H1 (cell line): ENCODE data around the gene GLRX. TPM values are rescaled to one million over a fixed set of nuclear protein-coding genes. Genes with fewer than 3 reads are reported as not detected.

Experiments used
- BACH1 ChIP-seq: IDR thresholded peaks from 2 replicates; pipeline ENCODE4 v1.6.1; 2012; ENCODE audit warnings: low read length, improper control_type of control experiment
- NANOG ChIP-seq: IDR thresholded peaks from 2 replicates; pipeline ENCODE4 v1.6.1; 2011; ENCODE audit warnings: low read length, low read depth, mild to moderate bottlenecking, inconsistent platforms; ENCODE audit not compliant: insufficient read depth, poor library complexity, severe bottlenecking
- RAD21 ChIP-seq, 2 experiments: IDR thresholded peaks in 1 of 2; conservative IDR thresholded peaks in 1 of 2; 2 replicates each; pipeline ENCODE4 v1.6.1; 2011; ENCODE audit warnings: low read depth in 2 of 2, low read length in 2 of 2, improper control_type of control experiment in 1 of 2, inconsistent platforms in 1 of 2, mild to moderate bottlenecking in 1 of 2, moderate library complexity in 1 of 2
- RNF2 ChIP-seq: fragments of 200-900, 300-1000 bp; sonication (generic); IDR thresholded peaks from 2 replicates; pipeline ENCODE4 v1.7.1; 2016; ENCODE audit warnings: borderline replicate concordance, low read depth, mild to moderate bottlenecking, antibody characterized with exemption, low read length; ENCODE audit not compliant: poor library complexity, severe bottlenecking; ENCODE audit errors: missing control alignments
- ZNF274 ChIP-seq: IDR thresholded peaks from 2 replicates; pipeline ENCODE4 v1.7.0; 2012; ENCODE audit warnings: low read length, borderline replicate concordance; ENCODE audit errors: extremely low read depth
- polyA plus RNA-seq, 7 experiments: library from polyadenylated mRNA; depleted of rRNA in 3 of 7; stranded (reverse) in 5 of 7; unstranded in 2 of 7; fragments of >200 nt in 5 of 7; fragments of 200-250 nt in 2 of 7; gene quantifications; 1 replicate in 5 of 7; 2 replicates in 1 of 7; 4 replicates in 1 of 7; pipeline versions ENCODE4 v1.2.1 to v1.2.3, GENCODE V29; 2011 to 2013; ENCODE audit warnings: missing spikeins in 2 of 7, mixed read lengths in 2 of 7
- total RNA-seq: library from RNA; stranded (reverse); fragmentation: NEBNext Ultra II Directional; extraction: Animal tissue kit (Norgen Biotek cat#: 25700); gene quantifications from 2 replicates; pipeline ENCODE4 v1.2.1, GENCODE V29; 2021
- TF ChIP-seq, protein P1 (sequence below): fragments of 300-600 bp; sonication (generic); IDR thresholded peaks from 2 replicates; pipeline ENCODE4 v1.7.1; 2012; ENCODE audit warnings: low read length, moderate library complexity, mild to moderate bottlenecking, inconsistent platforms; ENCODE audit not compliant: insufficient replicate concordance

Gene GLRX
- total and polyA plus RNA-seq, 2 of the 8 experiments (the other 6 are each of a cell fraction or from before 2014, with no cell fraction given) = 22.9 to 31.2 TPM

DNA sequence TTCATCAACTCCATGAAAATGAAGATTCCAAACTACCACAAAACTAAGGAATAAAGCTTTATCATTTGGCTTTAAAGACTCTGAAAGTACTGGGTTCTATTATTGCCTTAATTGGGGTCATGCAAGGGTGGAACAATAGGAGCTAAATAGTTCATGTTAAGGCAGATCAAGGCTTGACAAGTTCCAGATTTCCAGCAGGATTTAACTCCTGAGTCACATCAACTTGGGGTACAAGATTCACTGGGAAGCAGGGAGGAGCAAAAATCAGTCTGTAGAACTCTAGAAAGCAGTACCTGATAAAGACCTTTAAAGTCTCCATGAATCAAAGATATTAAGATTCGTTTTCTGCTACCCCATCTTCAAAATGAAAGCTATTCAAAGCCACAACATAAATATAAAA is 41.9 kb upstream of the GLRX start (continued):
- TF ChIP-seq, protein P1, sequence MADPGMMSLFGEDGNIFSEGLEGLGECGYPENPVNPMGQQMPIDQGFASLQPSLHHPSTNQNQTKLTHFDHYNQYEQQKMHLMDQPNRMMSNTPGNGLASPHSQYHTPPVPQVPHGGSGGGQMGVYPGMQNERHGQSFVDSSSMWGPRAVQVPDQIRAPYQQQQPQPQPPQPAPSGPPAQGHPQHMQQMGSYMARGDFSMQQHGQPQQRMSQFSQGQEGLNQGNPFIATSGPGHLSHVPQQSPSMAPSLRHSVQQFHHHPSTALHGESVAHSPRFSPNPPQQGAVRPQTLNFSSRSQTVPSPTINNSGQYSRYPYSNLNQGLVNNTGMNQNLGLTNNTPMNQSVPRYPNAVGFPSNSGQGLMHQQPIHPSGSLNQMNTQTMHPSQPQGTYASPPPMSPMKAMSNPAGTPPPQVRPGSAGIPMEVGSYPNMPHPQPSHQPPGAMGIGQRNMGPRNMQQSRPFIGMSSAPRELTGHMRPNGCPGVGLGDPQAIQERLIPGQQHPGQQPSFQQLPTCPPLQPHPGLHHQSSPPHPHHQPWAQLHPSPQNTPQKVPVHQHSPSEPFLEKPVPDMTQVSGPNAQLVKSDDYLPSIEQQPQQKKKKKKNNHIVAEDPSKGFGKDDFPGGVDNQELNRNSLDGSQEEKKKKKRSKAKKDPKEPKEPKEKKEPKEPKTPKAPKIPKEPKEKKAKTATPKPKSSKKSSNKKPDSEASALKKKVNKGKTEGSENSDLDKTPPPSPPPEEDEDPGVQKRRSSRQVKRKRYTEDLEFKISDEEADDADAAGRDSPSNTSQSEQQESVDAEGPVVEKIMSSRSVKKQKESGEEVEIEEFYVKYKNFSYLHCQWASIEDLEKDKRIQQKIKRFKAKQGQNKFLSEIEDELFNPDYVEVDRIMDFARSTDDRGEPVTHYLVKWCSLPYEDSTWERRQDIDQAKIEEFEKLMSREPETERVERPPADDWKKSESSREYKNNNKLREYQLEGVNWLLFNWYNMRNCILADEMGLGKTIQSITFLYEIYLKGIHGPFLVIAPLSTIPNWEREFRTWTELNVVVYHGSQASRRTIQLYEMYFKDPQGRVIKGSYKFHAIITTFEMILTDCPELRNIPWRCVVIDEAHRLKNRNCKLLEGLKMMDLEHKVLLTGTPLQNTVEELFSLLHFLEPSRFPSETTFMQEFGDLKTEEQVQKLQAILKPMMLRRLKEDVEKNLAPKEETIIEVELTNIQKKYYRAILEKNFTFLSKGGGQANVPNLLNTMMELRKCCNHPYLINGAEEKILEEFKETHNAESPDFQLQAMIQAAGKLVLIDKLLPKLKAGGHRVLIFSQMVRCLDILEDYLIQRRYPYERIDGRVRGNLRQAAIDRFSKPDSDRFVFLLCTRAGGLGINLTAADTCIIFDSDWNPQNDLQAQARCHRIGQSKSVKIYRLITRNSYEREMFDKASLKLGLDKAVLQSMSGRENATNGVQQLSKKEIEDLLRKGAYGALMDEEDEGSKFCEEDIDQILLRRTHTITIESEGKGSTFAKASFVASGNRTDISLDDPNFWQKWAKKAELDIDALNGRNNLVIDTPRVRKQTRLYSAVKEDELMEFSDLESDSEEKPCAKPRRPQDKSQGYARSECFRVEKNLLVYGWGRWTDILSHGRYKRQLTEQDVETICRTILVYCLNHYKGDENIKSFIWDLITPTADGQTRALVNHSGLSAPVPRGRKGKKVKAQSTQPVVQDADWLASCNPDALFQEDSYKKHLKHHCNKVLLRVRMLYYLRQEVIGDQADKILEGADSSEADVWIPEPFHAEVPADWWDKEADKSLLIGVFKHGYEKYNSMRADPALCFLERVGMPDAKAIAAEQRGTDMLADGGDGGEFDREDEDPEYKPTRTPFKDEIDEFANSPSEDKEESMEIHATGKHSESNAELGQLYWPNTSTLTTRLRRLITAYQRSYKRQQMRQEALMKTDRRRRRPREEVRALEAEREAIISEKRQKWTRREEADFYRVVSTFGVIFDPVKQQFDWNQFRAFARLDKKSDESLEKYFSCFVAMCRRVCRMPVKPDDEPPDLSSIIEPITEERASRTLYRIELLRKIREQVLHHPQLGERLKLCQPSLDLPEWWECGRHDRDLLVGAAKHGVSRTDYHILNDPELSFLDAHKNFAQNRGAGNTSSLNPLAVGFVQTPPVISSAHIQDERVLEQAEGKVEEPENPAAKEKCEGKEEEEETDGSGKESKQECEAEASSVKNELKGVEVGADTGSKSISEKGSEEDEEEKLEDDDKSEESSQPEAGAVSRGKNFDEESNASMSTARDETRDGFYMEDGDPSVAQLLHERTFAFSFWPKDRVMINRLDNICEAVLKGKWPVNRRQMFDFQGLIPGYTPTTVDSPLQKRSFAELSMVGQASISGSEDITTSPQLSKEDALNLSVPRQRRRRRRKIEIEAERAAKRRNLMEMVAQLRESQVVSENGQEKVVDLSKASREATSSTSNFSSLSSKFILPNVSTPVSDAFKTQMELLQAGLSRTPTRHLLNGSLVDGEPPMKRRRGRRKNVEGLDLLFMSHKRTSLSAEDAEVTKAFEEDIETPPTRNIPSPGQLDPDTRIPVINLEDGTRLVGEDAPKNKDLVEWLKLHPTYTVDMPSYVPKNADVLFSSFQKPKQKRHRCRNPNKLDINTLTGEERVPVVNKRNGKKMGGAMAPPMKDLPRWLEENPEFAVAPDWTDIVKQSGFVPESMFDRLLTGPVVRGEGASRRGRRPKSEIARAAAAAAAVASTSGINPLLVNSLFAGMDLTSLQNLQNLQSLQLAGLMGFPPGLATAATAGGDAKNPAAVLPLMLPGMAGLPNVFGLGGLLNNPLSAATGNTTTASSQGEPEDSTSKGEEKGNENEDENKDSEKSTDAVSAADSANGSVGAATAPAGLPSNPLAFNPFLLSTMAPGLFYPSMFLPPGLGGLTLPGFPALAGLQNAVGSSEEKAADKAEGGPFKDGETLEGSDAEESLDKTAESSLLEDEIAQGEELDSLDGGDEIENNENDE = no peak
- TF ChIP-seq BACH1 (no peak), RNF2 (no peak), NANOG (no peak), RAD21 (IDR thresholded peaks at IDR 0.05 in 1 of 2, conservative IDR thresholded peaks at IDR 0.05 in 1 of 2; ENCODE audit: low read depth in 2 of 2, low read length in 2 of 2) (no peak), ZNF274 (no peak)
